ENCODE results near the gene IFTAP. TPM values are rescaled to one million over a fixed set of nuclear protein-coding genes. Genes with fewer than 3 reads are reported as not detected.

IFTAP gene
- total and polyA plus RNA-seq, 9 donors, result 16.4 to 42.0 (median 25.5) TPM

DNA sequence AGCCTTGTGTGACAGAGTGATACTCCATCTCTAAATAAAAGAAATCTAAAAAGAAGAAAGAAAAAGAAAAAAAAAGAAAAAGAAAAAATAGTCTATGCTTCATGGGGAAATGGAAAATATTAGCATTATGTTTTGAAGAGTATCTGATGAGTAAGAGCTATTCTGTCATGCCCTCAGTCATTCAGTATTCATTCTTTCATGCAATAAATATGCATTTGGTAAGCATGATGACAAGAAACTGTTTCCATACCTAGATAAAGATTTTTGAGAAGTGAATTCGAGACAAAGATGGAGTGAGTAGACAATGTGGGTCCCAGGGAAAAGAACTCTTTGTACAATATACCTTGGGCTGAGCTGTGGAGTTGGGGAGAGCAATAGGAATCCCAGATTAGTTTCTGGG is 6.2 kb upstream of the IFTAP start:
- no peak overlapping the region for H3K4me3 ChIP-seq
- intact Hi-C loops (cut with DNase I), result no loop called here
- TF ChIP-seq, protein P1, sequence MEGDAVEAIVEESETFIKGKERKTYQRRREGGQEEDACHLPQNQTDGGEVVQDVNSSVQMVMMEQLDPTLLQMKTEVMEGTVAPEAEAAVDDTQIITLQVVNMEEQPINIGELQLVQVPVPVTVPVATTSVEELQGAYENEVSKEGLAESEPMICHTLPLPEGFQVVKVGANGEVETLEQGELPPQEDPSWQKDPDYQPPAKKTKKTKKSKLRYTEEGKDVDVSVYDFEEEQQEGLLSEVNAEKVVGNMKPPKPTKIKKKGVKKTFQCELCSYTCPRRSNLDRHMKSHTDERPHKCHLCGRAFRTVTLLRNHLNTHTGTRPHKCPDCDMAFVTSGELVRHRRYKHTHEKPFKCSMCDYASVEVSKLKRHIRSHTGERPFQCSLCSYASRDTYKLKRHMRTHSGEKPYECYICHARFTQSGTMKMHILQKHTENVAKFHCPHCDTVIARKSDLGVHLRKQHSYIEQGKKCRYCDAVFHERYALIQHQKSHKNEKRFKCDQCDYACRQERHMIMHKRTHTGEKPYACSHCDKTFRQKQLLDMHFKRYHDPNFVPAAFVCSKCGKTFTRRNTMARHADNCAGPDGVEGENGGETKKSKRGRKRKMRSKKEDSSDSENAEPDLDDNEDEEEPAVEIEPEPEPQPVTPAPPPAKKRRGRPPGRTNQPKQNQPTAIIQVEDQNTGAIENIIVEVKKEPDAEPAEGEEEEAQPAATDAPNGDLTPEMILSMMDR (IDR thresholded peaks at IDR 0.05), result no peak
- no peak for TF ChIP-seq EP300 (IDR thresholded peaks at IDR 0.05)
- TF ChIP-seq POLR2A (IDR thresholded peaks at IDR 0.05), result no peak
- no peak overlapping the region for H3K27ac ChIP-seq
- no peaks in the 10 kb centered on the region for H3K9me3 ChIP-seq
- no peaks in the 10 kb centered on the region for H3K4me1 ChIP-seq (ENCODE audit: insufficient read depth)
- no peak for DNase-seq
- no peaks in the 10 kb centered on the region for H3K36me3 ChIP-seq
- no peaks in the 10 kb centered on the region for H3K27me3 ChIP-seq
- WGBS, 3 donors, result 33 to 58% (median 38%) methylated on average over 1 of the region's 1 CpG

DNA sequence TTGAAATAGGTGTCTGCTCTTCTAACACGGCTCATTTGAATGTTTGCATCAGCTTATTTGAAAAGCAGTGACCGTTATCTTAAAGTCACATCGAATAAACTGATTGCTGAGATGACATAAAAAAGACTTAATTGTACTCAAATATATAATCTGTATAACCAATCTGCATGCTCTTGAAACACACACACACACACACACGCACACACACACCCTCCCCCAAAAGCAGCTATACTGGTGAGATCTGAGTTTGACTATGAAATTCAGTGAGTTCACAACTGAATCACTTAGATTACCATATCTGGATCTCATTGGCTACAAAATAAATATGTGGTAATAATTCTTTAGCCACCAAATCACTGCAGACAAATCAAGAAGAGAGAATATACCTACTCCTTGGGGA is 3.8 kb upstream of the IFTAP start:
- WGBS, 3 donors, result 38 to 65% (median 46%) methylated on average over 4 of the region's 4 CpGs
- Histone ChIP-seq H3K4me1 (ENCODE audit: insufficient read depth) (no peaks in the 10 kb centered on the region), H3K27me3 (no peaks in the 10 kb centered on the region), H3K27ac (no peak overlapping the region), H3K36me3 (no peaks in the 10 kb centered on the region), H3K4me3 (no peak overlapping the region), H3K9me3 (no peaks in the 10 kb centered on the region)
- DNase-seq, result no peak
- intact Hi-C loops (cut with DNase I), result no loop called here
- TF ChIP-seq POLR2A (IDR thresholded peaks at IDR 0.05), result no peak
- TF ChIP-seq, protein P1 (IDR thresholded peaks at IDR 0.05), result no peak

DNA sequence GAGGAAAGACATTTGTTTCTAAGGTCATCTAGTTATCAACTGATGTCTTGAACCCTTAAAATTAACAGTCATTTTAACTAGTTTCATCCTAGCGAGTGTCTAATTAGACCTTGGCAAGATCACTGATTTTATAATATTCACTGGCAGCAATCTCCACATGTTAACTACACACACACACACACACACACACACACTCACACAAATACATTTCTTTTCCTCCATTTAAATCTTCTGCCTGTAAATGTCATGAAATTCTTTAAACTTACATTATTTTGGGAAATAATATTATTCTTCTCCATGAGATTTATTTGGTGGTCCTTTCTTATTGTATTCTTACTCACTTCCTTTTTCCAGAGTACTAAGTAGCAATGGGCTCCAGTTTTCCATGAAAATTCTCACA is 2.9 kb upstream of the IFTAP start:
- no peak overlapping the region for H3K4me3 ChIP-seq
- intact Hi-C loops (cut with DNase I), result no loop called here
- DNase-seq, result no peak
- H3K36me3 ChIP-seq, result no peaks in the 10 kb centered on the region
- TF ChIP-seq POLR2A (IDR thresholded peaks at IDR 0.05) (no peak), EP300 (IDR thresholded peaks at IDR 0.05) (no peak)
- TF ChIP-seq, protein P1 (IDR thresholded peaks at IDR 0.05), result no peak
- no peaks in the 10 kb centered on the region for H3K27me3 ChIP-seq
- H3K27ac ChIP-seq, result no peak overlapping the region
- H3K4me1 ChIP-seq (ENCODE audit: insufficient read depth), result no peaks in the 10 kb centered on the region
- 25 to 42% (median 32%) methylated on average over 1 of the region's 1 CpG for WGBS, 3 donors
- H3K9me3 ChIP-seq, result no peaks in the 10 kb centered on the region

DNA sequence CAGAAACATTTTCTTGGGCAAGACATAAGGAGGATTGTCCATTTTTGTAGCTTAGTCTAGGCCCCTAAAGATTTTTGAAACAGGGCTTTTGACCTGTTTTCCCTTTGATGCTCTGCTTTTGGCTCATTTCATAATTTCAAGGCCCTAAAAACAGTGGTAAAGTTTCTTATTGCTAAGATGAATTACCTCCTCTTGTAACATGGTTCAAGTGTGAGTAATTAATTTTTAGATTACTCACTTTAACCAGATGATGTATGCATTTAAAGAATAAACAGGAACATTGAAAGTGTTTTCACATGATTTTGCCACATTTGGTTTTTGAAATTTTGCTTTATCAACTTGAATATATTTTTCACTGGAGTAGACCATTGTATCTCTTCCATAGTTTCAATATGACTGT is 2.6 kb downstream of the IFTAP start:
- H3K27me3 ChIP-seq, result no peaks in the 10 kb centered on the region
- H3K27ac ChIP-seq, result no peak overlapping the region
- H3K4me1 ChIP-seq (ENCODE audit: insufficient read depth), result no peaks in the 10 kb centered on the region
- no peak for DNase-seq
- intact Hi-C loops (cut with DNase I), result no loop called here
- TF ChIP-seq, protein P1 (IDR thresholded peaks at IDR 0.05), result no peak
- TF ChIP-seq EP300 (IDR thresholded peaks at IDR 0.05) (no peak), POLR2A (IDR thresholded peaks at IDR 0.05) (no peak)
- no peak overlapping the region for H3K4me3 ChIP-seq
- H3K36me3 ChIP-seq, result no peaks in the 10 kb centered on the region
- no peaks in the 10 kb centered on the region for H3K9me3 ChIP-seq

DNA sequence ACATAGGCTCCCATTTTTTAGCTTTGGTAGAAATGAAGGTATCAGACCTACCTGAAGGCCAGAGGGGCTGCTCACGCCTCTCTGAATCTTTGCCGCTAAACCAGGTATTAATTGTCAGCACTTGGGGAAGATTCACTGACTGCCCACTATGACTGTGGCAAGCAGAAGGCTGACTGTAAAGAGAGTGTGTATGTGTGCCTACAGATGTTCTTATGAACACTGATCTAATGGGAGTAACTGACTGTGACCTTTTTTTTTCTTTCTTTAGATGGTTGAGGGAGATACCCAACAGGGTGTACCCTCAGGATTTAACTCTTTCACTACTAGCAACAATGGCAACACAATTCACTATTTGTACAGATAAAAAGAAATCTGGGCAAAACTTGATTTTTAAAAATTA is 3.7 kb downstream of the IFTAP start, which contains the start of gene RAG2:
Gene RAG2 (minus strand): TSS at position 186 of the 400 bp plus-strand sequence. CDS start 4,068 bp downstream, outside the sequence.
- no peaks in the 10 kb centered on the region for H3K27me3 ChIP-seq
- H3K4me1 ChIP-seq (ENCODE audit: insufficient read depth), result no peaks in the 10 kb centered on the region
- H3K9me3 ChIP-seq, result no peaks in the 10 kb centered on the region
- WGBS, 3 donors, result 84 to 93% (median 87%) methylated on average over 2 of the region's 2 CpGs
- DNase-seq, result no peak
- H3K4me3 ChIP-seq, result no peak within 1 kb of the TSS
- H3K27ac ChIP-seq, result no peak within 1 kb of the TSS
- TF ChIP-seq, protein P1 (IDR thresholded peaks at IDR 0.05), result no peak
- no peak for TF ChIP-seq EP300 (IDR thresholded peaks at IDR 0.05)
- no peak for TF ChIP-seq POLR2A (IDR thresholded peaks at IDR 0.05)
- H3K36me3 ChIP-seq, result no peaks in the 10 kb centered on the region
- intact Hi-C loops (cut with DNase I), result no loop called here

Data from ovary (tissue), 9 donors.